GM18873 (cell line): ENCODE data around the gene SP4.

ENCODE experiments used
- ATAC-seq: cut with Tn5 transposase; IDR thresholded peaks from one replicate; pipeline ENCODE4 v1.9.1; 2021; ENCODE audit warnings: mild to moderate bottlenecking, moderate library complexity, moderate number of reproducible peaks; ENCODE audit not compliant: unreplicated experiment, low FRiP score

SP4 gene

DNA sequence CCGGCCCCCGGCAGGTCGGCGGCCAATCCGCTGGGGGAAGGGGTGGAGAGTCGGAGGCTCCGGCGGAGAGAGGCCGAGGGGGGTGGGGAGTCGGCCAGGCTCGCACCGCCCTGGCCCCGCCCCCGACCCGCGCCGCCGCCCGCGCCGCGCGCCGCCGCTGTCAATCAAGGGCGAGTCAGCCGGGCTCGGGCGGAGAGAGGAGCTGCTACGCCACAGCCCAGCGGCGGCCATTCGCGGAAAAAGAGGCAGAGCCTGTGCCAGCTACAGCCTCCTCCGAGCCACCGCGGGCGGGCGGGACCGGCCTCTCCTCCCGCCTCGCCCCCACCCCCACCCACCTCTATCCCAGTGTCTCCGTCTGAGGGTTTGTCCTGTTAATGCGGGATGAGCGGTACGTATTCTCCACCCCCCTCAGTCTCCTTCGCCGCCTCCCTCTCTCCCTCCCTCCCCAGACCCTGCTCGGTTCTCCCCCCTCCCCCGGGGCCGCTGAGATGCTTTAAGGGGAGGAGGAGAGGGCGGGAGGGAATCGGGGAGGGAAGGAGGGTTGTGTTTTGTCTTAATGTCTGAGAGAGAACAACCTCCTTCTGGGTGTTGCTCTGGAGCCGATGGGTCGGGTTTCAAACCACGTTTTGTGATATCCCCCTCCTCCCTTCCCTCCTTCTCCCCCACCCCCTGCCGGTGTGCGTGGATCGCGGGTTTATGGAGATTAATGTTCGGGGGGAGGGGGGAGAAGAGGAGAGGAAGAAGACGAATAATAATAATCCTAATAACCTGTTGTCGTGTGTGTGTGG lies at the start of gene SP4:
SP4 (plus strand) TSS at position 213 of the 788 bp plus-strand sequence; CDS start at position 382, 169 bp downstream.
- peak; percentile 73 for ATAC-seq

DNA sequence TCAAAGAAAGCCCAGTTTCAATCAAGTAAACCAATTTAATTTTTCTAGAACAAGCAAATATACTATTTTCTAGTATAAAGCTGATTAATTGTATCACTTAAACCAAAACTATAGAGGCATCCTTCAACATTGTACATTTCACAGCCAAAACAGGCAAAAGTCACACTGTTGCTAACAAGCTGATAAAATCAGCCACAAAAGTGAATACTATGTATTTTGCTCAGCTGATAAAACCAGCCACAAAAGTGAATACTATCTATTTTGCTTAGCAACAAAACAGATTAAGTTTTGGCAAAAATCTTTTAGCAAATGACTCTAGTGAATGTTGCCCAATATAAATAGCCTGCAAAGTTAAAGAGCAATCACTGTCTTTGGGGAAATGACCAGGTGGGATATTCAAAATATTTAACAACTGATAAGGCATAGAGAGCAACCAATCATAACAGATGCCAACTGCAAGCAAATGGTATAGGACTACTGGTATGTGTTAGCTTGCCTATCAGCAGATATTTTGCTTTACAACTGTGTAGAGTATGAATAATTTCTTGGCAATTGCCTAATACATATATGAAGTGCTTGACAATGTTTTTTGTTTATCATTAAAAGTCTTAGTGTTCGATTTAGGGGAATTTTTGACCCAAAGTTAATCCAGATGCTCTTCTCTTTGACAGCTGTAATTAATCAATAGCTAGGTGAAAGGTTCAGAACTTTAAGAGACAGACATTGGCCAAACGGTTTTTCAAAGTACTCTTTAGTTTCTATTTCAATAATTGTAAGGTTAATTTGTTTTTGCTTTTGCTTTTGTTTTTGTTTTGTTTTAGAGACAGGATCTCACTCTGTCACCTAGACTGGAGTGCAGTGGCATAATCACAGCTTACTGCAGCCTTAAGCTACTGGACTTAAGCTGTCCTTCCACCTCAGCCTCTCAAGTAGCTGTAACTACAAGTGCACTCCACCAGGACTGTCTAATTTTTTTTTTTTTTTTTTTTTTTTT lies 44.4 kb upstream of the SP4 start:
- ATAC-seq: peak; percentile 90

DNA sequence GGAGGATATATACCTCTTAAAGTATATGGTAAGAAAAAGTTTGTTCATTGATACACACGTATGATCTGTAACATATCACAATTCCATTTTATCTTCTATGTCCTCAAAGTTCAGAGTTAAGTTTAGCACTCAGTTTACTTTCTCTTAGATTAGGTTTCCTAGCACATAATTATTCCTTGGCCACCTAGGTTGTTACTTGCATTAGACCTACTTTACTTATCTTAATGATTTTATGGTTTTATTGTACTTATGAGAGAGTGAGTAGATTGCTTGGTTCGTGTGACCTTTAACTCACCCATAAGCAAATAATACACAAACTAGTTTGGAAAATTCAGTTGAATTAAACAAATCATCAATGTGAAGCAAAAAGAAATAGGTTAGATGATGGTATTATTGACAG lies 33.9 kb upstream of the SP4 start:
- ATAC-seq: no peak

DNA sequence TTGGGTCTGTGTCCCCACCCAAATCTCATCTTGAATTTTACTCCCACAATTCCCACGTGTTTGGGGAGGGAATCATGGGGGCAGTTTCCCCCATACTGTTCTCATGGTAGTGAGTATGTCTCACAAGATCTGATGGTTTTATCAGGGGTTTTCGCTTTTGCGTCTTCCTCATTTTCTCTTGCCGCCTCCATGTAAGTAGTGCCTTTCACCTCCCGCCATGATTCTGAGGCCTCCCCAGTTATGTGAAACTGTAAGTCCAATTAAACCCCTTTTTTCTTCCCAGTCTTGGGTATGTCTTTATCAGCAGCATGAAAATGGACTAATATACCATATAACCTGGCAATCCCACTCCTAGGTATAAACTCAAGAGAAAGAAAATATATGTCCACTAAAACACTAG lies 25.9 kb upstream of the SP4 start:
- no peak for ATAC-seq

DNA sequence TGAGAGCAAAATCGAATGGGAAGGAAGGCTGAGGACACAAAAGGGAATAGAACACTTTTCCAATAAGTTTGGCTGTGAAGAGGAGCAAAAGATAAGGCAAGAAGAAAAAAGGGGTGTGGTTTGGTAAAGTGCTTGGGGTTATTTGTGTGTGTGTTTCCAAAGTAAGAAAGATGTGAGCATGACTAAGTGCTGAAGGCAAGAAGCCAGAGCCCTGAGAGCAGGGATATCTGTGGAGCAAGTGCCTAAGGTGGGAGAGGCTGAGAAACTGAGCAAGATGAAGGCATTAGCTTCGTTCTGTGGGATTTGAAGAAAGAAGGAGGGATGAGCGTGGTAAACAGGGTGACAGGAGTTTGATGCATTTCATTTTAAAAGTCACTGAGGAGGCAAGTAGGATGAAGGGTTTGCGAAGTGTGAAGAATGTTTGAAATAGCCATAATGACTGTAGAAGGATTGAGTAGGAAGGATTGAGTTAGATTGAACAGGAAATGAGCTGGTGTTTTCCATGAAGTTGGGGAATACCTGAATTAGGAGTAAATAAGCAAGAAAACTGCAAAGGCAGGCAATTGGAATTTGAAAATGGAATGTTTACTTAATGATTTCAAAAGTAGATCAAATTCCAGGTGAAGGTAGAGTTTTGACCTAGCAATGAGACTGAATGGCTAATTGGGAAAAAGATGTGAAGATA lies 19.9 kb upstream of the SP4 start:
- no peak for ATAC-seq

DNA sequence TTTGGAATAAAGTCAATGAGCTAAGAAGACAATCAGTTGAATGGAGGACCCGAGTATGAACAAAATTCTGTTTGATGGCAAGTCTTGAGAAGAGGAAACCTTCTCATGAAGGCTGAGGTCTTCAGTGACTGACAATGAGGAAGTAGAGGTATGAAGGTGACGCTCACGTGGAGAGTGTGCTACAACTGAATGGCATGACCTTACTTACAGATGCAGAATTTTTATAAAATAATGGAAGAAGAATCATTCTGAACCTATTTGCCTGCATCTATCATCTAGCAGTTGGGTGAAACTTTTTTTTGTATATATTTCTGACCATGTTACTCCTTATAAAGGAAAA lies 19.4 kb upstream of the SP4 start:
- ATAC-seq: no peak

DNA sequence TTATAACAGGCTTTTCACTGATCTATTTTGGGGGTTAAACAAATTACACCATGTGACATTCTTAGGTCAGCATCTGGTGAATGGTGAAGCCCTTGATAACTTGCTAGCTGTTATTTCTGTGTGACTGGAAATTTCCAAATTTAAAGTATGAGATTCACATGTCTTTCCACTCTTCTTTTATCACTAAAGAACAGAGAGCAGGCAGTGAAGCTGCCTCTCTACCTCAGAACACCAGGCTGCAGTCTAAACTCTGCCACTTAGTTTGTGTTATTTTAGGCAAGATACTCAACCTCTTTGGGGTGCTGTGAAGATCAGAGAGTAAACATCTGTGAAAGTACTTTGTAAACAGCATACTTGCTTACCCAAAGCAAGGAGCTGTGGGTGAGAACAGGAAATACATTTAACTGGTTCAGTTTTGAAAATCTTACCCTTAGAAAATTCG lies 15.5 kb upstream of the SP4 start:
- no peak for ATAC-seq

DNA sequence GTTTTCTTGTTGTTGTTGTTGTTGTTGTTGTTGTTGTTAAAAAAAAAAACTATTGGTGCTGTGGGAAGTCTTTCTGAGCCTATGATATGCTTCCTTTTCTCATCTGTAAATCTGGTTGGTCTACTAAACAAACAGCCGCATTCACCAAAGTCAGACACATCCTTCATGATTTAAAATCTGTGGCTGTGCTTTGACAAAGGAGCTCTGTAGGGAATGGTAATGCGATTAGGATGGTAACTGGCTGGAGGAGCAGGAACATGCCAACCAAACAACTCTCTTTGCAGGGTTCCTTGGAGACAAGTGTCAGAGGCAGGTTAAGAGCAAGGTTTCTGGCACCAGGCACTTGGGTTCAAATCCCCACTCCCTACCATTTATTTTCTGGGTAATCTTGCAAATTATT lies 14.9 kb upstream of the SP4 start:
- no peak for ATAC-seq

DNA sequence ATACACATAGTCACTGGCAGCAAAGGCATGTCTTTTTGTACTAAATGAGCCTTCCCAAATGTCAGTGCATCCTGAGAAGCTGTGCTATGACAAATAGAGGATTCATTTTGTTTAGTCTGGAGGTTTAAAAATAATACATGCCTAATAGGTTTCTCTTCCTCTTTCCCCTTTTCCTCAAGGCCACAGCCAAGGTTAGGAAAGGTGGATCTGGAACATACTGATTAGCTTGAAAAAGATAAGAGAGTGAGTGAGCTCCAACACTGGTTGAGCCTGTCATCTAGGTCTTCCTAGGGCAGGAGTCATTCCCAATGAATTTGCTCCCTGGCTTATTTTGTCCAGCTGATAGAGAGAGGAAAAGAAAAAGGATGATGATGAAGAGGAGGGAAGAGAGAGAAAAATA lies 14.4 kb upstream of the SP4 start:
- no peak for ATAC-seq

DNA sequence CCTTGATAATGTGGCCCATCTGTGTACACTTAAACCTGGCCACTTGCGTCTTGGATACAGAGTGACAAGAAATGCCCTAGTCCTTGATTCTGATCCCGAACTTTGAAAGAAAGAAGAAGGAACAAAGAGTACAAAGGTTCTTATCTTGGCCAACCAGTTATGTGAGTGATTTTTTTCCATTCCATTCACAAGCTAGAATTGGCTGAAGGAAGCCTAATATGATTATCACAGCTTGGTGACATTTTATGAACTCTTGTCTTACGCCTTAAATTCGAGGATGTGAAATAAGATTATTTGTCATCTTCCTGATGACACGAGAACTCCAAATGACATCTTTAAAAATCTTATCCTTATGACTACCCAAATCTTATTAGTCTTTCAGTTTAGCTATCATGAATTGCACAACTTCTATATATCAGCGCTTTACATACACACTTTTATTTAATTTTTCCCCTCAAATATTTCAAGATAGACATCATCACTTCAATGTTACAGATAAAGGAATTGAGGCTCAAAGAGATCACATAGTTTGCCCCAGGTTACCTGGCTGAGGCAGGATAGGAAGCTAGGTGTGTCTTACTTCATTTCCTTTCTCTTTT lies 13.0 kb upstream of the SP4 start:
- no peak for ATAC-seq

DNA sequence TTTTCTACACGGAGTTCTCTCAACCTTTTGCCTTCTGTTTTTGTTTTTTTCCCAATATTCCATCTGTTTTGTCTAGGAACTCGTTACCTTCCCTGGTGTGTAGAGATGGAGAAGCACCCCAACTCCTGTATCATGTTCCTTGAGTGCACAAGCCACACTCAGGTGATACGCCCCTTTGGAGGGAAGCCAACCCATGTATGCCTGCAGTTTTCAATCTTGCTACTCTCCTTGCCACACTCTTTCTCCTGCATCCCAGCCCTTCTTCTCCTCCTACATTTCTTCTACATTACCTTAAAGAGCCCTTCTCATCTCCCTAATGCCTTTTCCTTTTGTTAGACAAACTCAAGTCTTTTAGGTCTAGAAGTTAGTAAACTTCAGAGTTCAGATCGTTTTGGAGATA lies 10.2 kb upstream of the SP4 start:
- no peak for ATAC-seq

DNA sequence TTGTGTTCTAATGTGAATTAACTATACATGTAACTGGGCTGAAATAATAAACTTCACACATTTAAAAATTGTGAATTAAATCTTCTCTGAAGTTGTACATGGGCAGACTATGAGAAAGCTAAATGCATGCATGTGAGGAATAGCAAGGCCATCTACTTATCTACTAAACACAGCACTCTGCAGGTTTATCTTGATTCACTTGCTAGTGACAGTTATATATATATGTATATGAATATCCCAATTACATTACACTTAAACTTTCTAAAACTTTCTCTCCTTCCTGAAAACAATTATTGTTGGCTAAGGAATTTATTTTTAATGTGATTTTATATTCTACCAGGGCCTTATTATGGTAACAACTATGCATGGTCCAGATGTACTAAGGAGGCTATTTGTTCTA lies 5.1 kb upstream of the SP4 start:
- ATAC-seq: no peak

DNA sequence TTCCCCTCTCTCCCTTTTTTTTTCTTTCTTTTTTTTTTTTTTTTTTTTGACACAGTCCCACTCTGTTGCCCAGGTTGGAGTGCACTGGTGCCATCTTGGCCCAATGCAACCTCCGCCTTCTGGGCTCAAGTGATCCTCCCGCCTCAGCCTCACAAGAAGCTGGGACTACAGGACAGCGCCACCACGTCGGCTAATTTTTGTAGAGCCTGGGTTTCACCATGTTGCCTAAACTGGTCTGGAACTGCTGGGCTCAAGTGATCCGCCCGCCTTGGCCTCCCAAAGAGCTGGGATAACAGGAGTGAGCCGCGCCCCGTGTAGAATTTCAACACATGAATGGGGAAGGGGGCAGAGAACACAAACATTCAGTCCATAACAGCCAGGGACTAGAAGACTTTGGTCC lies 2.6 kb upstream of the SP4 start:
- no peak for ATAC-seq

DNA sequence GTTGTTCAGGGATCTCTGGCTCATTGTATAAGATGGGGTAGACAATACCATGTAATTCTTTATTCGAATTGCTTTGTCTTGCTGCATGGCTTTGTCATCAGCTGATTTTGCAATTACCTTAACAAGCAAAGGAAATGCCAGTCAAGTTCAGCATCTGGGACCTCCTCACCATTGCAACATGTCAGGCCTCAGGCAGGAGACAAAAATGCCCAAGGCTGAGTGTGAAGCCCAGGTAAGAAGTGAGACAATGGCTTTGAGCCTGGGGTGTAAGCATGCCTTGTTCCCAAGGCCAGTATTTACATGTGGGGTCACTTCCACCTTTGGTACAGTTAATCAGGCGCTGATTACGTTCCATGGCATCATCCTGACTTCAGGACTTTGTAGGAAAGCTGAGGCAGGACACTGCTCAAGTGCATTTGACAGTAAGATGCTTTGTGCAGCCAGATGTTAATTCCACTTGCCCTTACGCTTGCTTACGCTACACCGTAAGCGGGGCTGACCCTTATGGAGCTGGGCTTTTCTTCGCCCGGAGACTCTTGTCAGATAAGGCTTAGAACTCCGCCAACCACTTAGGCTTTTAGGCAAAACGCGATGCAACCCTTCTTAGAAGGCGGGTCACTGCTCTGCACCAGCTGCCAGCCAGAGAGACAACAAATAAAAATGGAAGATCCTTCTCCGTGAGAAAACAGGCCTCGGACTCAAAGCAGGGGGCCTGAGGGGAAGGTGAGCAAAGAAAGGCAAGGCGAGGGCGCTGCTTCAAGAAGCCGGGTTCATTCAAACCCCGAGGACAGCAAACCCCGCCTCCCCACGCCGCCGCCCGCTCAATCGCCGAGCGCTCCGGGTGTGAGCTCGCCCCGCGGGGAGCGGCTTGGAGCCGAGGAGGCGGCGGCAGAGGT lies 1.3 kb upstream of the SP4 start:
- no peak for ATAC-seq

DNA sequence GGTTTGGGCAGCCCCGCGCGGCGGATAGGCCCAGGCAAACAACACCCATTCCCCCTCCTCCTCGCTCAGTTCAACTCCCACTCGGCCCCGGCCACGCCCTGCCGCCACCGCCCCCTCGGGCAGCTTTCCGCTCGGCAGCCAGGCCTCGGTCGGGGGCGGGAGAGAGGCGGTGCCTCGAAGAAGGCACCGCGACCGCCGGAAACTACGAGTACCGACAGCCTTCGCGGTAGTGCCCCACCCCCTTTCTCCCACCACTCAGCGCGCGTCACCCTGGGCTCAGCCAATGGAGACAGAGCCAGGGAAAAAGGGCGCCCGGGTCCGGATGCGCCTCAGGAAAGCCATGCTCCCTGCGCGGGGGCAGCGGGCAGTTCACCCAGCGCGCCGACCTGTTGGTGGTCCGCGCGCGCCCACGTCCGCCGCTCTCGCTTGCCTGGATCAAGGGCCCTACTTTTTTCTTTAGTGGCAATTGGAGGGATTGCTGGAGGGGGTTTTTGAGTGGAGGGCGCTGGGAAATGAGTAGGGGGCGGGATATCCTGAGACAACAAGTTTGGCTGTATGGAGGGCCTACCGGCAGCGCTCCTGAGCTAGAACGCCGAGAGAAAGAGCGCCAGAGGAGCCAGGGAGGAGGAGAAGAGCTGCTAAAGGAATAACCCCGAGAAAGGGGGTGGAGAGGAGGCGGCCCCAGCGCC lies 557 bp upstream of the SP4 start:
- peak; percentile 87 for ATAC-seq

DNA sequence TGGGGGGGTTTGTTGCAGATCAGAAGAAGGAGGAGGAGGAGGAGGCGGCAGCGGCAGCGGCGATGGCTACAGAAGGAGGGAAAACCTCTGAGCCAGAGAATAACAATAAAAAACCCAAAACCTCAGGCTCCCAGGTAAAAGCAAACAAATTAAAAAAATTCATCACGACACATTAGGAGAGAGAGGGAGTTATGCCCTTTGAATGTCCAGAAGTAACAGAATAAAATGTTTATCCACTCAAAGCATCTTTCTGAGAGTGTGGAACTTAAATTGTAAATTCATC lies 717 bp downstream of the SP4 start:
- no peak for ATAC-seq

DNA sequence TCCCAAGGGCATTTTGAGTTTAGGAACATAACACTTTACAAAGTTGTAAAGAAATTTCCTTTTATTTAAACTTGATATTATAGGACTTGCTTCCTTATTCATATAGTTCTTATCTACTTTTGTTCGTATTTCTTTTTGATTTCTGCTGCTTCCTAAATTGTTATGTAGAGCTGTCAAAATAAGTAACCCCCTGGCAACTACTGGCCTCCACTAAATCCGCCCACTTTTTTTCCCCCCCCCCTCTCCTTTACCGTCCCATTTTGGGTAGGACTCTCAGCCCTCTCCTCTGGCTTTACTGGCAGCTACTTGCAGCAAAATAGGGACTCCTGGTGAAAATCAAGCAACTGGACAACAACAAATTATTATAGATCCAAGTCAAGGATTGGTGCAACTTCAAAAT lies 1.1 kb downstream of the SP4 start:
- no peak for ATAC-seq

DNA sequence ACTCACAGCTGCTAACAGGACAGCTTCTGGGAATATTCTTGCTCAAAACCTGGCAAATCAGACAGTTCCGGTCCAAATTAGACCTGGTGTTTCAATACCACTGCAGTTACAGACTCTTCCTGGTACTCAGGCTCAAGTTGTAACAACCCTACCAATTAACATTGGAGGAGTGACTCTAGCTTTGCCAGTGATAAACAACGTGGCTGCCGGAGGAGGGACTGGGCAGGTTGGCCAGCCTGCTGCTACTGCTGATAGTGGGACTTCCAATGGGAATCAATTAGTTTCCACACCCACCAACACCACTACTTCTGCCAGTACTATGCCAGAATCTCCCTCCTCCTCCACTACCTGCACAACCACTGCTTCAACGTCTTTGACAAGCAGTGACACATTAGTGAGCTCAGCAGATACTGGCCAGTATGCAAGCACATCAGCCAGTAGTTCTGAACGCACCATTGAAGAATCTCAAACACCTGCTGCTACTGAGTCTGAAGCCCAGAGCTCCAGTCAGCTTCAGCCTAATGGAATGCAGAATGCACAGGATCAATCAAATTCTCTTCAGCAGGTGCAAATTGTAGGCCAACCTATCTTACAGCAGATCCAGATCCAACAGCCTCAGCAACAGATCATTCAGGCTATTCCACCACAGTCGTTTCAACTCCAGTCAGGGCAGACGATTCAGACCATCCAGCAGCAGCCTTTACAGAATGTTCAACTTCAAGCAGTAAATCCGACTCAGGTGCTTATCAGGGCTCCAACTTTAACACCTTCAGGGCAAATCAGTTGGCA lies 2.1 kb downstream of the SP4 start:
- ATAC-seq: no peak

DNA sequence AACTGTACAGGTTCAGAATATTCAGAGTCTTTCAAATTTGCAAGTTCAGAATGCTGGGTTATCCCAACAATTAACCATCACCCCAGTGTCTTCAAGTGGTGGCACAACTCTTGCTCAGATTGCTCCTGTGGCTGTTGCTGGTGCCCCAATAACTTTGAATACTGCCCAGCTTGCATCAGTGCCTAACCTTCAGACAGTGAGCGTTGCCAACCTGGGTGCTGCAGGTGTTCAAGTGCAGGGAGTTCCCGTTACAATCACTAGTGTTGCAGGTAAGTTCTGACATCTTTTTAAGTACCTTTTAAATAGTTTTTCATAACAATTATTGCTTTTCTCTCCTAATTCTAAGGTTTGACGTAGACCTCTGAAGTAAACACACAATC lies 2.7 kb downstream of the SP4 start:
- ATAC-seq: no peak
